IgD-negative memory B cell (primary cell): ENCODE measurements around the gene CNOT4. TPM values are rescaled to one million over a fixed set of nuclear protein-coding genes. Genes with fewer than 3 reads are reported as not detected.
"Not testable (repeated sequence)": the region's sequence is repeated elsewhere in the genome, so short reads cannot be mapped to it uniquely, and the experiment has no call there.

Experiments used
- H3K27ac Mint-ChIP-seq, 3 donors: one replicate each; pipeline ENCODE4 v1.8.0; 2020 to 2022; ENCODE audit warnings: mild to moderate bottlenecking in 3 of 3, mixed read lengths in 3 of 3, moderate library complexity in 1 of 3
- H3K27me3 Mint-ChIP-seq: one replicate; pipeline ENCODE4 v1.8.0; 2021; ENCODE audit warnings: mixed read lengths
- H3K36me3 Mint-ChIP-seq: one replicate; pipeline ENCODE4 v1.8.0; 2020; ENCODE audit warnings: mild to moderate bottlenecking, mixed read lengths
- H3K4me1 Mint-ChIP-seq, 3 donors: one replicate each; pipeline ENCODE4 v1.8.0; 2020 to 2022; ENCODE audit warnings: mixed read lengths in 3 of 3, mild to moderate bottlenecking in 1 of 3
- H3K4me3 Mint-ChIP-seq, 4 donors: one replicate each; pipeline ENCODE4 v1.8.0; 2020 to 2022; ENCODE audit warnings: mild to moderate bottlenecking in 4 of 4, mixed read lengths in 4 of 4, moderate library complexity in 3 of 4
- H3K9me3 Mint-ChIP-seq, 3 donors: one replicate each; pipeline ENCODE4 v1.8.0; 2020 to 2021; ENCODE audit warnings: mixed read lengths in 3 of 3, mild to moderate bottlenecking in 1 of 3
- polyA plus RNA-seq: library from polyadenylated mRNA; unstranded; fragments of 300-500 nt; fragmentation: Illumina TruSeq; gene quantifications from one replicate; pipeline ENCODE4 v1.2.3, GENCODE V29; 2021

CNOT4 gene
- polyA plus RNA-seq, 1 donor from 2014 or later, result 17.7 TPM

DNA sequence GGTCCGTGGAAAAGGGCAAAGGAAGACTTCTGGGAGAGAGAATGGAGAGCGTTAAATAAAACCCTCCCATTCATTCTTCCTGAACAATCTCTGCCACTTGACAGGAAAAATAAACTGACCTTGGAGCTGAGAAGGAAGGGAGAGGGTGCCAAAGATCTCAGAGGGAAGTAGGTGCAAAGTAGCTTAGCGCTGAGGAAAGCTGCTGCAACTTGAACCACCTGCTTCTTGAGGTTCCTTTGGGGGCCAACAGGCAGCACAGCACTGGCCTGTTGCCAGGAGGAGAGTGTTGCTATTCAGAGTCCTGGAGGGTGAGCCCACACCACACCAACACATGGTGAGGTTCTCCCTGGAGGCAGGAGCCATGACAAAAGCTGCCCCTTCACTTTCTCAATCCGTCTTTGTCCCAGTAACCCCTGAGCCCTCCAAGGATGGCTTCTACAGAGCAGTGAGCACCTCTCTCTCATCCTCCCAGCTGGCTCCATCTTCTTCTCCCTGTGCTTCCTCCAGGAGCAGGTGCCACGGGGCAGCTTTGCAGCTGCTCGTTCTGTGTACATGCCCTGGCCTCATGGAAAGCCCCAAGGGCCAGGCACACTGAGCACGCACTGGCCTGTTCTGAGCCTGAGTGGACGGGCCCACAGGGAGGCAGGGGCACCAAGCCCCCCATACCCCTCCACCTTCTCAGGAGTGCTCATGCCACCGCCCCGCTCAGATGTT, 174.9 kb downstream of the CNOT4 start:
- Mint-ChIP-seq H3K4me3 (no peak overlapping the region), H3K4me1 (peaks cover 0 to 3% (median 0%) of the 10 kb centered on the region in 3 donors), H3K9me3 (peaks cover 2 to 20% (median 4%) of the 10 kb centered on the region in 3 donors), H3K27ac (no peak overlapping the region), H3K27me3 (peaks cover 3% of the 10 kb centered on the region), H3K36me3 (peaks cover 3% of the 10 kb centered on the region)

DNA sequence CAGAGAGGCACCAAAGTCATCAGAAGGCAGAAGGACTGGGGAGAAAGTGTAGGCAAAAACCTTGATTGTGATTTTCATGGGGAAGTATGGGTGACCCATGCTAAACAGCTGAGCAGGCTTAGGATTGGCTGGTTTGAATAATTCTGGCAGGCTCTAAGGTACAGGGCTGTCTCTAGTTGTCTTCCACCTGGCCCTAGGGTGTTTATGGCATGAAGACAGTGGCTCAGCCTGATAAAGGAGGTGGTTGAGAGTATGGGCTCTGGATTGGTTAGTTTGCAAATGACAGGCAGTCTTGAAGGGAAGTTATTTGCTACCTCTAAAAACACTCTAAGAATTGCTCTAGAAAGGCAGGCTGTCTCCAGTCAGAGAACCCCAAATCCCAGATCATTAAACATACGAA, 176.0 kb downstream of the CNOT4 start:
- H3K4me1 Mint-ChIP-seq, result peaks cover 0 to 3% (median 0%) of the 10 kb centered on the region in 3 donors
- no peak overlapping the region for H3K4me3 Mint-ChIP-seq
- H3K27me3 Mint-ChIP-seq, result peaks cover 3% of the 10 kb centered on the region
- H3K36me3 Mint-ChIP-seq, result peaks cover 3% of the 10 kb centered on the region
- H3K27ac Mint-ChIP-seq, result peak overlapping the region in 1 of 3 donors; percentile 4
- H3K9me3 Mint-ChIP-seq, result peaks cover 2 to 20% (median 4%) of the 10 kb centered on the region in 3 donors

DNA sequence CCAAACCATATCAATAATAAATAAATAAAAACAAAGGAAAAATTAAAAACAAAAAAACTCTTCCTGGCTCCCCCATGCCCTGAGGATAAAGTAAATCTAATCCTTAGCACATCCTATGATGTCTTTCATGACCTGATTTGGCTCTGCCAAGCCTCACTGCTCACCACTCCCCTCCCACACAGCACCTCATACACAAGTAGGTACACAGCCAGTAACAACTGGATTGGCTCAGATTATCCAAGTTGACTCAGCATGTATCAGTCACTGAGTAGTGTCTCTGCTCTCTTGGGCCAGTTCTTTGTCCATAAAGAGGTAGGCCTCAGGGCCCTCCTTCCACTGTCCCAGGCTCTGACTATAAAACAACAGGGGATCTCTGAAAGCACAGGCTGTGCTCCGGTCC, 176.7 kb downstream of the CNOT4 start:
- Mint-ChIP-seq H3K36me3 (peaks cover 3% of the 10 kb centered on the region), H3K4me1 (peaks cover 0 to 3% (median 0%) of the 10 kb centered on the region in 3 donors), H3K27me3 (peaks cover 3% of the 10 kb centered on the region), H3K9me3 (peaks cover 2 to 20% (median 4%) of the 10 kb centered on the region in 3 donors), H3K27ac (no peak overlapping the region), H3K4me3 (peak overlapping the region in 1 of 4 donors; percentile 6)

DNA sequence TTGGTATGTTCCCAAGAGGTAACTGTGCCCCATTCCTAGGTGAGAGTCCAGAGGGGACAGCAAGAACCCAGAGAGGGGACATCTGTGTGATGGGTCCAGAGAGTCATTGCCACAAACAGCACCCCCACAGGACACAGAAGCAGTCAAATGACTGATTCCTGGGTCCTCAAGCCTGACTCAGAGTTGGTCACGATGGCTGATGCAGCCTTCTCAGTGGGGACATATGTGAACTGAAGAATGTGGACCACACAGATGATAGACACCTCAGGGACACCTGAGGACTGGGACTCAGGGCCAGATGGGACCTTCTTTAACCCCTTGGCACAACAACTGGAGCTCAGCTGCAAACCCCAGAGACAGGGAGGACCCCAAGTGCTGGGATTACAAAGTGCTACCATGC, 179.8 kb downstream of the CNOT4 start:
- Mint-ChIP-seq H3K4me1 (no peaks in the 10 kb centered on the region), H3K36me3 (peaks cover 1% of the 10 kb centered on the region), H3K4me3 (no peak overlapping the region), H3K27me3 (peaks cover 3% of the 10 kb centered on the region), H3K27ac (no peak overlapping the region), H3K9me3 (peaks cover 2 to 20% (median 4%) of the 10 kb centered on the region in 3 donors)

GRCh38 chr7:135328526-135328925, 181.4 kb downstream of the CNOT4 start:
- H3K27me3 Mint-ChIP-seq, result peaks cover 3% of the 10 kb centered on the region
- H3K27ac Mint-ChIP-seq, result no peak overlapping the region
- no peaks in the 10 kb centered on the region for H3K36me3 Mint-ChIP-seq
- H3K4me1 Mint-ChIP-seq, result no peaks in the 10 kb centered on the region
- H3K9me3 Mint-ChIP-seq, result peaks cover 2 to 23% (median 4%) of the 10 kb centered on the region in 3 donors
- no peak overlapping the region for H3K4me3 Mint-ChIP-seq

- H3K9me3 Mint-ChIP-seq, result peaks cover 2 to 20% (median 5%) of the 10 kb centered on the region in 3 donors
- H3K36me3 Mint-ChIP-seq, result no peaks in the 10 kb centered on the region
- no peak overlapping the region for H3K27ac Mint-ChIP-seq
- H3K4me1 Mint-ChIP-seq, result no peaks in the 10 kb centered on the region
- no peak overlapping the region for H3K4me3 Mint-ChIP-seq
- H3K27me3 Mint-ChIP-seq, result peaks cover 3% of the 10 kb centered on the region
These were observed 181.8 kb downstream of the CNOT4 start for GRCh38 chr7:135328053-135328452.

DNA sequence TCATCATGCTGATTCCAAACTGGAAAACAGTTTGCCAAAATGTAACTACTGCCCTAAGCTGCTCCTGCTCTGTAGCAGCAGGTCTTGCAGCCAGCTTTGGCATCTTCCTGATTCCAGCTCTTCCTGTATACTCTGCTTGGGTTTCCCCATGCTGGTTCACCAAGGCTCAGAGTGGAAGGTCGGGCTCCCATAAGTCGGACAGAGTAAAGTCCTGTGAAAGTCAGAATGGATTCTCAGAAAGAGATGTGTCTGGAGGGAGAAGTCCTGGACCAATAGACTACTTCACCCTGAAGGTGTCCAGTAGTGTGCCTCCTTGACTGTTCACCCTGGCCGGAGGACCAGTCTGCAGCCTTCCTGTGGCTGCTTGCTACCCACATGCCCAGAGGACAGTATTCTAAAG, 182.4 kb downstream of the CNOT4 start:
- Mint-ChIP-seq H3K27me3 (peaks cover 1% of the 10 kb centered on the region), H3K4me1 (no peaks in the 10 kb centered on the region), H3K27ac (no peak overlapping the region), H3K4me3 (peak overlapping the region in 1 of 4 donors; percentile 21), H3K9me3 (peaks cover 2 to 16% (median 5%) of the 10 kb centered on the region in 3 donors), H3K36me3 (no peaks in the 10 kb centered on the region)

- H3K9me3 Mint-ChIP-seq, result peaks cover 2 to 12% (median 5%) of the 10 kb centered on the region in 3 donors
- no peak overlapping the region for H3K4me3 Mint-ChIP-seq
- H3K27me3 Mint-ChIP-seq, result peaks cover 1% of the 10 kb centered on the region
- H3K4me1 Mint-ChIP-seq, result no peaks in the 10 kb centered on the region
- H3K36me3 Mint-ChIP-seq, result no peaks in the 10 kb centered on the region
- no peak overlapping the region for H3K27ac Mint-ChIP-seq
These were observed 183.1 kb downstream of the CNOT4 start for GRCh38 chr7:135326636-135327280.

DNA sequence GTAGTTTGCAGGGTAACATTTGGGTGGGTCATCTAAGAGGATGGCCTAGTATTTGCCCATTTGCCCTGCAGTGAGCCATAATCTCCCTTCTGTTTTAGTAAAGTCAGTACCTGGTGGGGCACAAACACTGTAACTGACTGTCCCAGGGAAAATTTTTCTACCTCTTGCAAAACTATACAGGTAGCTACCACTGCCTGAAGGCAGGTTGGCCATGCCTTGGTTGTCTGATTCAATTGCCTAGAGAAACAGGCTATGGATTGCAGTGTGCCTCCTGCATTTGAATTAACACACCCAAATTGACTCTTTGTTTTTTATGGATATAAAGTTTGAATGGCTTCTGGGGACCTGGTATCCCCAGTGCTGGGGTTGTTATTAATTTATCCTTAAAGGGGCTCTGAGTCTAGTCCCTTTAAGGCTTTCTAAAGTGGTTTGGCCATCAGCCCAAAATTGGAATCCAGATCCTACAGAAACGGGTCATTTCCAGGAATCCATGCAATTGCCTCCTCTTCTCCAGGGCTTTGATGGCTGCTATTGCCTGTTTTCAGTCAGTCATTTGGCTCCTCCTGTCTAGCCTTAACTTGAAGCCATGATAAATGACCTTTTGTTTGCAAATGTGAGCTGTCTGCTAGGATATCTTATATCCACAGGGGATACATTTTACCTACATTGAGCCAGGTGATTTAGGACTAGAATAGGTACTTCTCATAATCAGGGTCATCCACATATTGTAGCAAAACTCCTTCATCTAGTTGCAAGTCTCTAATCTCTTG, 187.1 kb downstream of the CNOT4 start:
- Mint-ChIP-seq H3K9me3 (peaks cover 0 to 8% (median 4%) of the 10 kb centered on the region in 3 donors), H3K27ac (no peak overlapping the region), H3K27me3 (no peaks in the 10 kb centered on the region), H3K4me1 (no peaks in the 10 kb centered on the region), H3K36me3 (no peaks in the 10 kb centered on the region), H3K4me3 (no peak overlapping the region)

DNA sequence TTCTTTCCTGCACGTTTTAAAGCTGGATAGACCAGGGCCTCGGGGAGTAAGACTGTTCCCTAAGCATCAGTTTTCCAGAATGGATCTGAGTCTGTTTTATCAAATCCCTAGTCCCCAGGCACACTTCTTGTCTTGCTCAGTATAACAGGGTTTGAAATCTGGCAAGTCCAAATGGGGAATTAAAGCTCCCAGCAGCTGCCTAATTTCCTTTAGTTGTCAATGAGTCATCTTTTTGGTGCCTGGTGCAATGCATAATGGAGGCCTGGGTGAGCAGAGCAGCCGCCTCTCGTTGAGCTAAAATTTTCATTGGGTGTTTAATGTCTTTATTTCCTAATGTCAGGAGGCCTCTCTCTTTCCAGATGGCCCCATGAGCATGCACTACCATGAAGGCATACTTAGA, 188.3 kb downstream of the CNOT4 start:
- no peaks in the 10 kb centered on the region for H3K4me1 Mint-ChIP-seq
- no peaks in the 10 kb centered on the region for H3K36me3 Mint-ChIP-seq
- no peak overlapping the region for H3K4me3 Mint-ChIP-seq
- peaks cover 0 to 8% (median 4%) of the 10 kb centered on the region in 3 donors for H3K9me3 Mint-ChIP-seq
- H3K27ac Mint-ChIP-seq, result no peak overlapping the region
- H3K27me3 Mint-ChIP-seq, result no peaks in the 10 kb centered on the region

DNA sequence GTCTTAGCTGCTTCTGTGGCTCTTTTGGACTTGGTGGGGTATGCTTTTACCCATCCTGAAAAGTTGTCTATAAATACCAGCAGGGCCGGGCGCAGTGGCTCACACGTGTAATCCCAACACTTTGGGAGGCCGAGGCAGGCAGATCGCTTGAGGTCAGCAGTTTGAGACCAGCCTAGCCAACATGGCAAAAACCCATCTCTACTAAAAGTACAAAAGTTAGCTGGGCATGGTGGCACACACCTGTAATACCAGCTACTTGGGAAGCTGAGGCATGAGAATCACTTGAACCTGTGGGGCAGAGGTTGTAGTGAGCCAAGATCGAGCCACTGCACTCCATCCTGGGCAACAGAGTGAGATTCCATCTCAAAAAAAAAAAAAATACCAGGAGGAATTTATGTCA, 188.9 kb downstream of the CNOT4 start:
- H3K4me3 Mint-ChIP-seq, H3K27ac Mint-ChIP-seq, H3K9me3 Mint-ChIP-seq, H3K4me1 Mint-ChIP-seq, H3K27me3 Mint-ChIP-seq, H3K36me3 Mint-ChIP-seq: not testable (repeated sequence)

GRCh38 chr7:135320268-135320667, 189.6 kb downstream of the CNOT4 start:
- Mint-ChIP-seq H3K4me1 (no peaks in the 10 kb centered on the region), H3K27ac (no peak overlapping the region), H3K9me3 (peaks cover 0 to 8% (median 4%) of the 10 kb centered on the region in 3 donors), H3K27me3 (no peaks in the 10 kb centered on the region), H3K4me3 (no peak overlapping the region), H3K36me3 (no peaks in the 10 kb centered on the region)

GRCh38 chr7:135317676-135318325, 192.1 kb downstream of the CNOT4 start:
- Mint-ChIP-seq H3K27ac (no peak overlapping the region), H3K36me3 (no peaks in the 10 kb centered on the region), H3K27me3 (peaks cover 5% of the 10 kb centered on the region), H3K9me3 (no peaks in the 10 kb centered on the region), H3K4me3 (no peak overlapping the region), H3K4me1 (no peaks in the 10 kb centered on the region)

GRCh38 chr7:135316648-135317313, 193.1 kb downstream of the CNOT4 start:
- H3K27ac Mint-ChIP-seq, result peak overlapping the region in 1 of 3 donors; percentile 77
- H3K4me1 Mint-ChIP-seq, result no peaks in the 10 kb centered on the region
- no peaks in the 10 kb centered on the region for H3K36me3 Mint-ChIP-seq
- H3K9me3 Mint-ChIP-seq, result no peaks in the 10 kb centered on the region
- peaks cover 7% of the 10 kb centered on the region for H3K27me3 Mint-ChIP-seq
- H3K4me3 Mint-ChIP-seq, result peak overlapping the region in 1 of 4 donors; percentile 54
